ENCODE results near the gene OSBPL9.

The OSBPL9 gene

GRCh38 chr1:51758310-51758709 is 141.4 kb downstream of the OSBPL9 start:
- TF ChIP-seq, protein P1, sequence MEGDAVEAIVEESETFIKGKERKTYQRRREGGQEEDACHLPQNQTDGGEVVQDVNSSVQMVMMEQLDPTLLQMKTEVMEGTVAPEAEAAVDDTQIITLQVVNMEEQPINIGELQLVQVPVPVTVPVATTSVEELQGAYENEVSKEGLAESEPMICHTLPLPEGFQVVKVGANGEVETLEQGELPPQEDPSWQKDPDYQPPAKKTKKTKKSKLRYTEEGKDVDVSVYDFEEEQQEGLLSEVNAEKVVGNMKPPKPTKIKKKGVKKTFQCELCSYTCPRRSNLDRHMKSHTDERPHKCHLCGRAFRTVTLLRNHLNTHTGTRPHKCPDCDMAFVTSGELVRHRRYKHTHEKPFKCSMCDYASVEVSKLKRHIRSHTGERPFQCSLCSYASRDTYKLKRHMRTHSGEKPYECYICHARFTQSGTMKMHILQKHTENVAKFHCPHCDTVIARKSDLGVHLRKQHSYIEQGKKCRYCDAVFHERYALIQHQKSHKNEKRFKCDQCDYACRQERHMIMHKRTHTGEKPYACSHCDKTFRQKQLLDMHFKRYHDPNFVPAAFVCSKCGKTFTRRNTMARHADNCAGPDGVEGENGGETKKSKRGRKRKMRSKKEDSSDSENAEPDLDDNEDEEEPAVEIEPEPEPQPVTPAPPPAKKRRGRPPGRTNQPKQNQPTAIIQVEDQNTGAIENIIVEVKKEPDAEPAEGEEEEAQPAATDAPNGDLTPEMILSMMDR (IDR thresholded peaks at IDR 0.05) = no peak

DNA sequence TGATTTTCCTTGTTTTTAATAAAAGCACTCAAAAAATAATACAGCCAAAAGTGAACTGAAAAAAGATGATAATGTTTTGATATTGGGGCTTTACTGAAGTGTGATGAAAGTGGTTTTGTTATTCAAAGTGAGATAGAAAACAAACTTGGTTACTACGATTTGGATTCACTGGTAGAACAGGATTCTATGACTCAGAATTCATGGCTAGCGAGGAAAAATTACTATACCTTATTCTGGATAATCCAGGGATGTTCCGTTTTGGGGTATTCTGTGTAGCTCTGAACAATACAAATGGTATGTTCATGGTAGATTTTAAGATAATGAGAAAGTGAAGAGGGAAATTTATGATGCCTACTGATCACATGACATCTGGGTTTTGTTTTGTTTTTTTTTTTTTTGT is 144.0 kb downstream of the OSBPL9 start:
- TF ChIP-seq, protein P1 (IDR thresholded peaks at IDR 0.05) = no peak

- TF ChIP-seq, protein P1 (IDR thresholded peaks at IDR 0.05) = no peak
These were observed 144.5 kb downstream of the OSBPL9 start for GRCh38 chr1:51761351-51761750.

DNA sequence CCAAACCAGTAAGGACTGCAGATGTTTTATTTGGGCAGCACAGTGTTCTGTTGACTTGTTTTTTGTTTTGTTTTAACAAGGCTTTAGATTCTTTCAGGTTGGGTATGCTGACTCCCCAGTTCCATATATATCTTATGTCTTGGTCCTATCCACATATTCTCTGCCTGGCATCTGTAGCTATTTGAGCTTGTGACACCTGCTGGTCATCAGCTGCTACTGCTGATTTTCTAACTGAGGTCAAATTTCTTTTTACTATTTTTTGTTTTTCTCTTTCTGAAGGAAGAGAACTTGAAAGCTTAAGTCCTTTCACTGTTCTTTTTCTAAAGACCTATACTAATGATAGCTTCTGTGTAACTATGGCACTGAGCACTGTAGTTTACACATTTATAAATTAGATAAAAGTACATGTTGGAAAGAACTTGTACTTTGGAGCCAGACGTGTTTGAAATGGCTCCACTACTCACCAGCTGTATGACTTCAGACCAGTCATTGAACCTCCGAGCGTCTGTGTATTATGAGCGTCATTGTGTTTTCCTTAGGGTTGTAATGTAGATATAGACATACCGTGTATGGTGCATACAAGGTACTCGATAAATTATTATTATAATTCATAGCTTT is 152.2 kb downstream of the OSBPL9 start:
- TF ChIP-seq, protein P1 (IDR thresholded peaks at IDR 0.05) = peak; percentile 93

DNA sequence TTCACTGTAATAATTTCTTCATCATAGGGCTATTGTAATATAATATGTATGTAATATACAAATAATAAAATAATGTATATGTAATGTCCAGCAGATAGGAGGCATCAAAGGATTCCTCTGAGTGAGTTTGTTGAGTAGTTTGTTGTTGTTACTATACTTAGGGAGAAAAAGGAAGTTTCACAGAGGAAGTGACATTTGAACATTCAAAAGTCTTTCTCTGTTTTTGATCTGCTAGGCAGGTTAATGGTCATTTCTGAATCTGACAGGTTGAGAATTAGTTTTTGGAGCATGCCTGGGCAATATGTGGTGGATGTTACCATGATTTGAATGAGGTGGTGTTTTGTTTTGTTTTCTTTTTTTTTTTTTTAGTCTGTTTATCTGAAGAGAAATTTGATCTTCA is 159.5 kb downstream of the OSBPL9 start:
- TF ChIP-seq, protein P1 (IDR thresholded peaks at IDR 0.05) = no peak

GRCh38 chr1:51780927-51781326 is 164.0 kb downstream of the OSBPL9 start:
- TF ChIP-seq, protein P1 (IDR thresholded peaks at IDR 0.05) = no peak

DNA sequence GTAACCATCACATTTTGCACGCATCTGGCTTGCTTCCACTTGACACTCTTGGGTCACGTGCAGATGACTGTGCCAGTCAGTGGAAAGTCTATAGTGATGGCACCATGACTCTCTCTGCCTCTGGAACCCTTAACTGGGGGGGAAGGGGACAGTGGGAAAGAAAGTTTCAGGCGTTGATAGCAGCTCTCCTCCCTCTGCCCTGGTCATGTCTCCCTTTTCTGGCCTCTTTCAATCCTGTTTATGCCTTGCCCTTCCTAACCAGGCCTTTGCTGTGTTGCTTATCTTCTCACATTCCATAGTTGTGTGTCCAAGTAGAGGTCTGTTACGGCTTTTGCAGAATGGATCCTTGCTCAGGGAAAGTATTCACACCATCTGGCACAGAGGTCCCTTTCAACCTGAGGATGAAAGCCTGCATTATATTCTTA is 168.1 kb downstream of the OSBPL9 start:
- TF ChIP-seq, protein P1 (IDR thresholded peaks at IDR 0.05) = no peak

- TF ChIP-seq, protein P1 (IDR thresholded peaks at IDR 0.05) = no peak
These were observed 172.0 kb downstream of the OSBPL9 start for GRCh38 chr1:51788938-51789337.
